HG03039 (cell line): ENCODE results near the gene YES1.
"Not testable (repeated sequence)": the region's sequence is repeated elsewhere in the genome, so short reads cannot be mapped to it uniquely, and the experiment has no call there.

Experiments used
- ATAC-seq: cut with Tn5 transposase; IDR thresholded peaks from one replicate; pipeline ENCODE4 v1.9.1; 2021; ENCODE audit warnings: mild to moderate bottlenecking, moderate library complexity; ENCODE audit not compliant: unreplicated experiment

Gene YES1

DNA sequence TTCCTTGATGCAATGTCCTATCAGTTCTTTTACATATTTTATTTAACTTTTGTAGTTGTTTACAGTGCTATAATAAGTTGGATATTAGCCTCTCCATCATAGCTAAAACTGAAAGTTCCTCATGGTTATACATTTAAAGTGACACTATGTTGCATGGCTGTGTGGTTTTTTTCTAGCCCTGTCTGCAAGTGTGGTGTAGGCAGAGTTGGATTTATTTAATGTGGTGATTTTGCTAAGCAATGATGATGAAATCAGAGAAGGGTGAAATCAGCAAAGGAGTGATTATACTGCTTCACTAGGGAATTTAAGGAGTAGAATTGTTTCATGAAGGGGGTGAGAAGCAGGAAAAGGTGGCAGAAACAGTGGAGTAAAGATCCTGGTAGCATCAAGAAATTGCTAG, 81.3 kb downstream of the YES1 start:
- no peak for ATAC-seq

DNA sequence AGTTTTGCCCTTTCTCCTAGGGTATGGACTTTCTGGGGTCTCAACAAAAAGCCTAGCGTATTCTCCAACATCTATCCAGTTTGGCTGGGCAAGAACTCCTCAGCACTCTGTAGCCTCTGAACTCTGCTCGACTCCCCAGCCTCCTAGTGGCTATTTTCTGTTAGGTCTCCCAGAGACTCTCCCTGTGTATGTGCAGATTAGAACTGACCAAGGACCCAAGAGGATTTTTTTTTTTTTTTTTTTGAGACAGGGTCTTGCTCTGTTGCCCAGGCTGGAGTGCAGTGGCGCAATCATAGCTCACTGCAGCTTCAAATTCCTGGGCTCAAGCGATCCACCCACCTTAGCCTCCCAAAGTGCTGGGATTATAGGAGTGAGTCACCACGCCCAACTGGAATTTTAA, 81.9 kb downstream of the YES1 start:
- not testable (repeated sequence) for ATAC-seq

DNA sequence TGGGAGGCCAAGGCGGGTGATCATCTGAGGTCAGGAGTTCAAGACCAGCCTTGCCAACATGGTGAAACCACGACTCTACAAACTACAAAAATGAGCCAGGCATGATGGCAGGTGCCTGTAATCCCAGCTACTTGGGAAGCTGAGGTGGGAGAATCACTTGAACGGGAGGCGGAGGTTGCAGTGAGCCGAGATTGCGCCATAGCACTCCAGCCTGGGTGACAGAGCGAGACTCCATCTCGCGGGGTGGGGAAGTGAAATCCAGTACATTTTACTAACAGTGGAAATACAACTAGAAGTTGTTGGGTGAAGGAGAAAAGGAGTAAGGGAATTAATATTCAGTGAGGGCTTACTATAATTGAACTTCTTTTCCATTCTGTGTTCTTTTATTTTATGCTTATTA, 86.4 kb downstream of the YES1 start:
- ATAC-seq: no peak

DNA sequence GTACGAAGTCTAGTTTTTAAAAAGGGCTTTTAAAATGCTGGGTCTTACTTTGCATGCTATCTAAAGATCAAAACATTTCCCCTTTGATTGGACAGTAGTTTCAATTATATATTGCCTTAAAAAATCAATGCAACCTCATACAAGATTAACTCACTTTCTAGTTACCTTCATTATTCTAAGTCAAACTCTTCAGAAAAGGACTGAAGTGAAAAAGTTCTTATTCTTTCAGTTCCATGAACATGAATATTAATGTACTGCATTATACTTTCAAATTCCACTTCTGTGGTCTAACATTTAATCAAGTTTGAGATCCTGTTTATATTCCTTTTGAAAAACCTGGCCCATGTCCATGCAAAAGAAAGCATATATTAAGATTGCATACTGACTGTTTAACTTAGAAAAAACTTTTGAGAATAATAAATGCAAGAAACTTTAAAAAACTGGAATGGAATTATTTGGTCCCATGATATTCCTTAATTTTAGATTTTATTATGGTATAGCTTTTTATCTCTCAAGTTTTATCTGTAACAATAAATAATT, 88.4 kb downstream of the YES1 start:
- no peak for ATAC-seq

DNA sequence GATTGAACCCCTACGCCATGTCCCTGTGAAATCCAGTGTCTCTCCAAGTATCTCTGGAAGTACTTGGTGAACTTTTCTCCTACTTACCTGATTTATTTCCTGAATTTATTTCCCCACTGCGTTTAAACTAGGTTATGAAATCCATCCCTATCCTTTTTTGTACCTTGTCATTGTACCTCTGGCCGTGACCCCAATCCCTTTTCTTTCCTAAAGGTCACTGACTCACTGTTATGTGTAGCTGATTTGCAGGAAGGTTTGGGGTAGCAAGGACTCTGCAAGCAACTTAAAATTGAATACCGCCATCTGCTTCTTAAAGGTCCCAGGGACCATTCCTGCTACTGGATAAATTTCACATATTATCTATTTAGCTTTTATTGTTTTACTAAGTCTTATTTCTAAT, 95.0 kb downstream of the YES1 start:
- no peak for ATAC-seq

DNA sequence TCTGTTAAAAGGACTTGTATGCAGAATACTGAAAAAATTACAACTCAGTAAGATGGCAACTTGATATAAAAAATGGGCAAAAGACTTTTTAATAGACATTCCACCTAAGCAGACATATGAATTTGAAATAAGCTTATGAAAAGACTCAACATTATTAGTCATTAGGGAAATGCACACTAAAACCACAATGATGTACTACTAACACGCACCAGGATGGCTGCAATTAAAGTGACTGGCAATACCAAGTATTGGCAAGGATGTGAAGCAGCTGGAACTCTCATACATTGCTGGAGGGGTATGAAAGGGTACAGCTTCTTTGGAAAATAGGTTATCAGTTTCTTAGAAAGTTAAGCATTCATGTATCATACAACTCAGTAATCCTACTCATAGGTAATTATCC, 96.4 kb downstream of the YES1 start:
- ATAC-seq: no peak

DNA sequence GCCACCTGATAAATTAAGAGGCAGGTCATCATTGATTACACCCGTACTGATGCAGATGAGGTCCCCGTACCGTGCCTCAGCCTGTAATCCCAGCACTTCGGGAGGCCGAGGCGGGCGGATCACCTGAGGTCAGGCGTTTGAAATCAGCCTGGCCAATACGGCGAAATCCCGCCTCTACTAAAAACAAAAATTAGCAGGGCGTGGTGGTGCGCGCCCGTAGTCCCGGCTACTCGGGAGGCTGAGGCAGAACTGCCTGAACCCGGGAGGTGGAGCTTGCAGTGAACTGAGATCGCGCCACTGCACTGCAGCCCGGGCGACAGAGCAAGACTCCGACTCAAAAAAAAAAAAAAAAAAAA, 98.9 kb downstream of the YES1 start:
- ATAC-seq: no peak

DNA sequence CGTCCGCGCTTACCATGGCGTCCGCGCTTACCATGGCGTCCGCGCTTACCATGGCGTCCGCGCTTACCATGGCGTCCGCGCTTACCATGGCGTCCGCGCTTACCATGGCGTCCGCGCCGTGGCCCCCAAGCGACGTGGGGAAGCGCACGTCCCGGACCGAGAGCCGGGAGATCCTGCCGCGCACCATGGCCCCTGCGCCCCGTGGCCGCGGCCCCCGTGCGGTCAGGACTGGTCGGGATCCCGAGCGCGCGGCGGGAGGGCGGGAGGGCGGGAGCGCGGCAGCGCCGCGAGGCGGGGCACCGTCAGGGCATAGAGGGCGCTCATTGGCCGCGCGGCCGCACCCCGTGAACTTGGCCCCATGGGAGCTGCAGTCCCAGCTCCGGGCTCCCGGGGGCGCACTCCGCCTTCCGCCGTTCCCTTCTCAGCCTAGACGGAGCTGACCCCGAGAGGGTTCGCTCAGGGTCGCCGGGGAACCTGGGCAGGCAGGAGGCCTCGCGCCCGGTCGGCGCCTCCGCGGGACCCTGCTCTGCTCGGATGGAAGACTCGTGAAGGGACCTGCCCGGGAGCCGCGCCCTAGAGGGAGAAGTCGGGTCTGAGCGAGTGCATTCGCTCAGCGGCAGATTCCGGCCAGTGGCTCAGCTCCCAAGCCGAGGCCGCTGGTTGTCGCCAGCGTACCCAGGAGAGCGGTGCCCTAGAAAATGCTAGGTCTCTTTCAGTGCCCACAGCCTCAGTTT, 99.5 kb downstream of the YES1 start, which contains the start of gene ENOSF1:
TSS of gene ENOSF1 (minus strand) at position 230 of the 734 bp plus-strand sequence. CDS start at position 187, 43 bp downstream.
- ATAC-seq: peak; percentile 91

DNA sequence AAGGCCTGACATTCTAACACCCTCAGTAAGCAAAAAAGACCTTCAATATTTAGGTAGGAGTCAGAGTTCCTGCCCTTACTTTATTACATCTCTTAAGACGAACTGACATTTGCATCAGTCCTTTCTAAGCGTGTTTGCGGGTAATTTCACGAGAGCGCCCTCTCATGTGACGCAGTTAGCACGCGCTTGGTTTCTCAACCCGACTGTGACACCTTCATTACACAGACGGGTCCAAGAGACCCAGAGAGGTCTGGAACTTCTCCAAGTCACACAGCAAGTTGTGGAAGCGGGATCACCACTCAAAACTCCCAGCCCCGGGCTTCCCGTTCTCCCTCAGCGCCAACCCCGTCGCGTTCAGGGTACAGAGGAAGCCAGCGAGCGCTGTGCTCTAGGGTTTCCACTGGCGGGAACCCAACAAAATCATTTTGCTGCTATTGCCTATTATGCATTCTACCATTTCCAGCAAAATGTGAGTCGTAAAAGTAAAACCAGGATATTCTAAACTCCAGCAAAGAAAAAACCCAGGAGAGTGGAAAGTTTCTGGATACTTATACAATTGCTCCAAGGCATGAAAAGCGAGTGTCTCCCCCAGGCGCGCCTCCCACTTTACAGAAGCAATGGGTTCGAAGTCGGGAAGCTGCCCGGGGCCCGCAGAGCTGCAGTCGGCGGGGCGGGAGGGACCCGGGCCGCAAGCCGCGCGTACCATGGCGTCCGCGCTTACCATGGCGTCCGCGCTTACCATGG, 100.2 kb downstream of the YES1 start:
- ATAC-seq: peak; percentile 43

DNA sequence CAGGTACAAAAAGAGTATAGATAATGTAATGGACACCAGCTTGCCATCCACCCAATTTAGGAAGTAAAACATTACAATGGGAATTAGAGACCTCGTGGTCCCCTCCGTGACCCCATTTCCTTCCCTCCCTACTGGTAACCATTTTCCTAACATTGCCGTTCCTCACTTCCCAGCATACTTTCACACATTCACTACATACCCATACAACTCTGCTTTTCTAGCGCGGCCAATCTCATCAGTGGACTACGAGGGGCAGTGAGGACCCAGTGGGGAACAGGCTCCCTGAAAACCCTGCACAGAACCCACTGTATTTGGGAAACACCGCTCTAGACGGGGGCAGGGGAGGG, 100.8 kb downstream of the YES1 start:
- ATAC-seq: peak; percentile 3

DNA sequence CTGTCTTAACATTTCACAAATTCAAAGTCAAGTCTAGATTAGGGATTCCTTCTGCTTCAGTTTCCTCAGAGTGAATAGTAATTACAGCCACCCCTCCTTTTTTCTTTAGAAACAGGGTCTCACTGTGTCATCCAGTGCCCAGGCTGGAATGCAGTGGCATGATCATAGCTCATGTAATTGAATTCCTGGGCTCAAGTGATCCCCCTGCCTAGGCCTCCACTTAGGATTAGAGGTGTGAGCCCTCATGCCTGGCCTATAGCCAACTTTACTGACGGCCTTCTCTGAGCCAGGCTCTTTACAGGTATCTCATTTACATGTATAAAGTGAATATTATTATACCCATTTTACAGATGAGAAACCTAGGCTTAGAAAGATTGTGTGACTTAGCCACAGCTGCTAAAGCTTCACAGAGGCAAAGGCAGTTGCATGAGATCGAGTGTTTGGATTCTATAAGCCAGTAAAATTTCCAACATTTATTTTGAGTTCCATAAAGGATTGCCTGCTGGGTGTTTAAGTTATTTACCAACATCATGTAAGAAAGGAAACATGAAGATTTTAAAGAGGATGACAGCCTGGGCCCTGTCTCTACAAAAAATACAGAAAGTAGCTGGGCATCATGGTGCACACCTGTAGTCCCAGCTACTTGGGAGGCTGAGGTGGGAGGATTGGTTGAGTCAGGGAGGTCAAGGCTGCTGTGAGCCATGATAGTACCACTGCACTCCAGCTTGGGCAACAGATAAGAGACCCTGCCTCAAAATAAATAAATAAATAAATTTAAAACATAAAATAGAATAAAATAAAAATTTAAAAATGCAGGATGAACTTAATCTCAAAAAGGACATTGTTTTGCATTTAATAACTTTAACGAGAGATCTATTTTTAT, 101.4 kb downstream of the YES1 start:
- no peak for ATAC-seq

DNA sequence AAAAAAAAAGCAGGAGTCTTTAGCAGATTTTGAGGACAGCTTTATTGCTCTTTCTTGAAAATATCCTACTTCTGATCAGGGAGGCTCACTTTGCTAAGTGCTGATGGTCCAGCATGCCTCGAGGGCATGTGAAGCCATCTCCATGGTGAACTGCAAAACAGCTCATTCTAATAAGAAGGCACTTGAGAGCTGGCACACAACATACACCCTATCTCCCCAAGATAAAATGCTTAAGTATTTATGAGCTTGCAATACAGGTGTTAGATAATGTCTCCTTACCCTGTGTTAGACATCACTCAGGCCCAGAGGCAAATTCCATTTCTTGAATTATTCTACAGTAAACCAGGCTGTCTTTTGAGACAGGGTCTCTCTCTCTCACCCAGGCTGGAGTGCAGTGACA, 102.3 kb downstream of the YES1 start:
- no peak for ATAC-seq

DNA sequence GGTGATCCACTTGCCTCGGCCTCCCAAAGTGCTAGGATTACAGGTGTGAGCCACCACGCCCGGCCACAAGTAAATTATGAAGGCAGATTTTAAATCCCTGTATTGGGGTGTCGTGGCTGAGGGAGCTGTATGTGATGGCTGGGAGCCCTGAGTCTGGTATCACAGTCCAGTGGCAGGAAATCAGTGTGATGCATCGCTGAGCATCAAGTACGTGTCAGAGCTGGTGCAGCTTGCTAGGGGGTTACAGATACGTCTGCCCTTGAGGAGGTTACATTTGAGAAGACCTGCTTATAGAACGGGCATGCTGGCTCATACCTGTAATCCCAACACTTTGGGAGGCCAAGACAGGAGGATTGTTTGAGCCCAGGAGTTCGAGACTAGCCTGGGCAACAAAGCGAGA, 103.9 kb downstream of the YES1 start:
- no peak for ATAC-seq

DNA sequence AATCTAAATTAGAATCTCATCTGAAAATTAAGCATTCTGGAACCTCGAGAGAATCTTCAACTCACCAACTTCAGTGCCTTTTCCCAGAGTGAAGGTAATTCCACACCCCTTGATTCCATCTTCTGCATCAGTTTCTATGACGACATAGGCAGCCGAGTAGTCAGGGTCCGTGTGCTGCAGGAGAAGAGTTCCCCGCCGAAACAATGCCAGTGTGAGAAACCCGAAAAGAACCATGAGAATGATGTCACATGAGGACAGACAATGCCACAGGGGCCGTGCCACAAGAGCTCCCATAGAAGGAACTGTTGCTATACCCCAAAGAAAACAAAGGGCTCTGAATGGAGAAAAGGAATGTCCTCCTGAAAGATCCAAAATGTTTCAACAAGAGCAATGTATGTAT, 105.6 kb downstream of the YES1 start:
- no peak for ATAC-seq

DNA sequence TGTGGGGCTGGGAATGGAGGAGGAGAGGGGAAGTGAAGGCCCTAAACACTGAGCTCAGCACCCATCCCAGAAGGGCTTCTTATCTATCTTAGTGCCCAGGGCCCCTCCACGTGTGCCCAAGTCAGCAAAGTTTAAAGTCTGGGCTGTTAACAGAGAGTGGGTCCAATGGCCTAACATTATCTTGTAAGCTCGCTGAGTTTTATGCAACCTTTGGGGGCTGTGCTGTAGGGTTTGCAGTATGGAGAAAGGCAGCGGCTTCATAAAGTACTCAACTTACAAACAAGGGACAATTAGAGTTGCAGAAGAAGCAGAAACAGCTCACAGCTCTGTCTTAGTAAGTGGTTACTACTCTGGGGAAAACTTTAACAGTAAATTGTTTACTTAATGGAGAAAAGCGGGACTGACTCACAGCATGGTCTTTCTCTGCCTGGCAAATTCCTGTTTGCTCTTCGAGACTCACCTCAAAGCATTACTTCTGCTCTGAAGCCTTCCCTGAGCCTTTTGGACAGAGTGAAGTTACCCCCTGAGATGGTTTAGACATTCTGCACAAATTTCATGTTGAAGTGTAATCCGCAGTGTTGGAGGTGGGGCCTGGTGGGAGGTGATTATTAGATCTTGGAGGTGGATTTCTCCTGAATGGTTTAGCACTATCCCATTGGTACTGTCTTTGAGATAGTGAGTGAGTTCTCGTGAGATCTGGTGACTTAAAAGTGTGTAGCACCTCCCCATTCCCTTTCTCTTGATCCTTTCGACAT, 108.7 kb downstream of the YES1 start:
- no peak for ATAC-seq

DNA sequence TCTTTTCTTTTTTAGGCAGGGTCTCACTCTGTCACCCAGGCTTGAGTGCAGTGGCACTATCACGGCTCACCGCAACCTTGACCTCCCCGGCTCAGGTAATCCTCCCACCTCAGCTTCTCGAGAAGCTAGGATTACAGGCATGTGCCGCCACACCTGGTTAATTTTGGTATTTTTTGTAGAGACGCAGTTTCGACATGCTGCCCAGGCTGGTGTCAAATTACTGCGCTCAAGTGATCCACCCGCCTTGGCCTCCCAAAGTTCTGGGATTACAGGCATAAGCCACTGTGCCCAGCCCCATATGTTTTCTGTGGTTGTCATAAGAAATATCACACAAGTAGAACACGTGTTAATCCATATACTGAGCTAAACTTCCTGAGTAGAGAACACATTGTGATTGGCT, 114.2 kb downstream of the YES1 start:
- ATAC-seq: no peak

DNA sequence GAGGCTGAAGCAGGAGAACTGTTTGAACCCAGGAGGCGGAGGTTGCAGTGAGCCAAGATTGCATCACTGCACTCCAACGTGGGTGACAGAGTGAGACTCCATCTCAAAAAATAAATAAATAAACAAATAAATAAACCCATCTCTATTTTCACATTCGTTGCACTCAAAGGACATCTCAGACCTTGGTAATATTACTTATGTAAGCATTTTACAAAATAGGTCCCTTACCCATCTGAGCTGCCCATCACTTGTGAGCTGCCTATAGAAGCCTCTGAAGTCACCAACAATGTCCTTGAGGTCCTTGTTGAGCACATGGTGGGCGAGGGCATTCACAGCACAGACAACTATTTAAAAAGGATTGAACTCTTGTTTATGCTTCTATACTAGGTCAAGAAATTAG, 115.0 kb downstream of the YES1 start:
- no peak for ATAC-seq

DNA sequence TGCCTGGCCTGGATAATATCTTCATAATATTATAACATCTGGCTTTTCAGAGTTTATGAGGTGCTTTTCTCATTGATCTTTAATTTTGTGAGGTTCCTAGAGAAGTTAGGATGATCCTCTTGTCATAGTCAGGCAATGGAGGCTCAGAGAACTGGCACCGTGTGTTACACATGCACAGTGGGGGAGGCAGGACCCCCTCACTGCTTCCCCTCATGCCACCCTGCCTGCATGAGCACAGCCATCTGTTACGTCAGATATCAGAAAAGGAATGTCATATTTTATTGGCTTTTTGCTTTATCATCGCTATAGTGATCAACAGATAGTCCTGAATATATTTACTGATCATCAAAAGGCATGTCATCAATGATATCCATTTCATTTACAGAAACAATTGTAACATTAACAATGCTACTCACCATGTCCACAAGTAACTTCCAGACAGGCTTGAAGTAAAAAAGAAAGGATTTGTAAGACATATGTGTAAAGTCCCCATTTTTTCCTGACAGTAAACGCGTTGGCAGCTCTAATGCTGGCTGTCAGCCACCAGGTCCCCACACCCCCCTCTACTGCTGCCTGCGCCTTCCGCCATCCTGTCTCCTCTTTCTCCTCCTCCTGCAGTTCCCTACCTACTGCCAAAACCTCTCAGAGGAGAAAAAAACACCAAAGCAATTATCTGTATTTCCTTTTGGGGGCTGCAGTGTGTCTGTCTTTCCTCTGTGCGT, 118.4 kb downstream of the YES1 start:
- no peak for ATAC-seq

DNA sequence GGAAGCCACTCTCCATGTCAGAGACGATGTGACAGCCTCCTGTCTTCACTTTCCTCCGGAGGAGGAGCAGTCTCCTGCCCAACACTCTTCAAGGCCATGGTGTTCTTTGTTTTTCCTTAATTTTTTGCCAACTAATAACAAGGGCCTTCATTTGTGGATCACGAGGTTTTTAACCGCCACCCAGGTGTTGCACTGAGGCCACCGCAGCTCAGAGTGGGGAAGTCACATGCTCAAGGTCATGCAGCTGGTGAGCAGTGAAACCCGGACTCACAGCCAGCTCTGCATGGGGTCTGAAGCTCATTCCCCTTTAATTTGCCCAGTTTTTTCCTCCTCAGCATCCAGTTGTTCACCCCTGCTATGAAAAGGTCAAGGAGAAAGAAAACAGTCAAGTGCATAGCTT, 119.2 kb downstream of the YES1 start:
- no peak for ATAC-seq

DNA sequence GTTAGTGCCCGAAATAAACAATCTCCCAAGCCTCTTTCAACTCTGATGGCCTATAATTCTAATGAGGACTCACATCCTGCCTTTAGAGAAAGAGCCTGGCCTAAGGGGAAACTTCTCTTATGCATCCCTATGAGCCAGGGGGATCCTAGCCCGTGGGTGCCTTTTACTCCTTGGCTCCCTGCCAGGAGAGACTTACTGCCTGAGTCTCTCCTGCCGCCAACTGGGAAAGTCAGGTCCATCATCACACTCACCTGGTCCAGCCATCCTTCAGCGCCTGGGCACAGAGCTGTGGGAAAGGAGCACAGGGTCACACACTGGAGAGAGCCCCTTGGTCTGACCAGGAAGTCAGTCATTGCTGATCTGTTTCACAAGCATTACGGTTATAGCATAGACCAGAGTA, 123.7 kb downstream of the YES1 start:
- ATAC-seq: no peak
